A673 (cell line): ENCODE data around the gene TMEM165.

ENCODE experiments used
- EZH2 ChIP-seq: fragments of 200-600 bp; sonication (generic); IDR thresholded peaks from 2 replicates; pipeline ENCODE4 v1.6.1; 2017; ENCODE audit warnings: borderline replicate concordance, low read depth, mild to moderate bottlenecking, mixed read lengths, antibody characterized with exemption, low read length; ENCODE audit not compliant: poor library complexity, severe bottlenecking
- TF ChIP-seq, protein P1 (sequence below): fragments of 300-800, 200-600 bp; sonication (generic); conservative IDR thresholded peaks from 2 replicates; pipeline ENCODE4 v1.5.1; 2017; ENCODE audit warnings: low read depth, mild to moderate bottlenecking, antibody characterized with exemption, low read length, moderate library complexity, mixed read lengths

DNA sequence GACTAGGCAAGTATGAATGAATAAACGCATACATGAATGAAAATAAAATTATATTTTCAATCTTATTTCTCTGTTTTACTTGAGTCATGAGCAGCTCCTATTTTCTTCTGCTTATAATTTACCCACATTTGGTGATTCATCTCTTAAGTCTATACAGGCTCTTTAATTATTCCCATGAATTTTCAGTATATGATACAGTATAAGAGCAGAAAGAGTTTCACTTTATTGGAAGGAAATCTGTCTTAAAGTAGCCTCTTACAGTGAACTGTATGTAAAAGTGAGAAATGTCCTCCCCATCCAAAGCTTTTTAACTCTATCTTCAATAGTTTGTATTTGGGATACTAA is 50.8 kb downstream of the TMEM165 start:
- no peak for TF ChIP-seq EZH2
- TF ChIP-seq, protein P1, sequence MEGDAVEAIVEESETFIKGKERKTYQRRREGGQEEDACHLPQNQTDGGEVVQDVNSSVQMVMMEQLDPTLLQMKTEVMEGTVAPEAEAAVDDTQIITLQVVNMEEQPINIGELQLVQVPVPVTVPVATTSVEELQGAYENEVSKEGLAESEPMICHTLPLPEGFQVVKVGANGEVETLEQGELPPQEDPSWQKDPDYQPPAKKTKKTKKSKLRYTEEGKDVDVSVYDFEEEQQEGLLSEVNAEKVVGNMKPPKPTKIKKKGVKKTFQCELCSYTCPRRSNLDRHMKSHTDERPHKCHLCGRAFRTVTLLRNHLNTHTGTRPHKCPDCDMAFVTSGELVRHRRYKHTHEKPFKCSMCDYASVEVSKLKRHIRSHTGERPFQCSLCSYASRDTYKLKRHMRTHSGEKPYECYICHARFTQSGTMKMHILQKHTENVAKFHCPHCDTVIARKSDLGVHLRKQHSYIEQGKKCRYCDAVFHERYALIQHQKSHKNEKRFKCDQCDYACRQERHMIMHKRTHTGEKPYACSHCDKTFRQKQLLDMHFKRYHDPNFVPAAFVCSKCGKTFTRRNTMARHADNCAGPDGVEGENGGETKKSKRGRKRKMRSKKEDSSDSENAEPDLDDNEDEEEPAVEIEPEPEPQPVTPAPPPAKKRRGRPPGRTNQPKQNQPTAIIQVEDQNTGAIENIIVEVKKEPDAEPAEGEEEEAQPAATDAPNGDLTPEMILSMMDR: no peak
